TTC549 (cell line): ENCODE results near the gene TMEM250.

ENCODE experiments used
- FAIRE-seq: peaks from 2 replicates; lab custom pipeline; 2012; peaks lifted over from hg19 to GRCh38; lab: Jason Lieb, UNC

The TMEM250 gene

GRCh38 chr9:136082496-136083361, 35.9 kb downstream of the TMEM250 start:
- FAIRE-seq: no peak

DNA sequence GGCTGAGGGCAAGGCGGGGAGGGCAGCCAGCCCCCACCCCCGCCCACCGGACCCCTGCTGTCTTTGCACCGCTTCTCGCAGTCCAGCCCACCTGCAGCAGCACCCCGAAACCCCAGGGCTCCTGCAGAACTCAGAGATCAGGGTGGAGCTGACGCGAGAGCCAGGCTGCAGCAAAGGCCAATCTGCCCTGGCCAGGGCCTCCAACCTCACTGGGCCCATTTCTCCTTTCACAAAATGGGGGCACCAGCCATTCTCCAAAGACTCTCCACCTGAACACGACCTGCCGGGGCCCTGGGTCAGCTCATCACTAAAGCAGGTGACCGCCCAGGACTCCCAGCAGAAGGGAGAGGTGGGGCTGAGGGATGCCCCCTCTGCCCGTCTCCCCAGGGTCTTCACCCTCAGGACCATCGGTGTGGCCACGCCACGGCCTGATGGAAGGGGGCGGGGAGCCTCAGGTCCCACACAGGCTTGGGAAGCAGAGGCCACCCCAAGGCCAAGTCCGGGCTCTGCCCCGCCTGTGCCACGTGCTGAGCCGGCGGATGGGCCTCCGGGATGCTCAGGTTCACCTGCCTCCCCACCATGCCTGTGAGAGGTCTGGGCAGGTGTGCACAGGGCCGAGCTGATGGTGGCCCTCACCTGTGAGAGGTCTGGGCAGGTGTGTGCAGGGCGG, 36.7 kb downstream of the TMEM250 start:
- FAIRE-seq: no peak

DNA sequence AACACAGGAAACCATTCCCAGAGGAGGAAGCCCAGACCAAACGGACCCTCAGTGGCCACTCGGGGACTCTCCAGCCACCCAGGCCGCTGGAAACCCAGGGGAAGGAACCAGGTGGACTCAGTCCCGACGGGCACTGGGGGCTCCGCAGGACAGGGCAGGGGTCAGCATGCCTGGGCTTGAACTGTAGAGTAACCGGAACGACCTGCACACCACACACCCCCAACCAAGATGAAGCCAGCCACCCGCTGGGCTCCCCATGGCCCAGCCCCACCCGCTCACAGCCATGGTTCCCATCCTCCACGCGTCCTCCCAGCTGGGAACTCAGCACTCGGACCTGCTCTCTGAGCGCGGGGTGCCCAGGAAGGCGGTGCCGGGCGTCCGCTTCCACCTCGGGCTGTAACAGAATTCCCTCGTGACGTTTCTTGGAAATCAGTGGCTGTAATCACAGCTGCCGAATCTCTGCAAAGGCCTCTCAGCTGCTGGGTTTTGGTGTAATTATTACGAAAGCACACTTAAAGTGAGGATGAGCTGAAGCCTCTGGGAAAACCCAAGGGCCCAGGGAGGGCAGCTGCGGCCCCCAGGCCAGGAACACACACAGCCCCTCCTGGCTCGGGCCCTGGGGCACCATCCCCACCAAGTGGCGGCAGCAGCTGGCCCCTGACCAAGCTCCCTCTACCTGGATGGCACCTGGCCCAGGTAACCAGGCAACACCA, 37.4 kb downstream of the TMEM250 start:
- no peak for FAIRE-seq

DNA sequence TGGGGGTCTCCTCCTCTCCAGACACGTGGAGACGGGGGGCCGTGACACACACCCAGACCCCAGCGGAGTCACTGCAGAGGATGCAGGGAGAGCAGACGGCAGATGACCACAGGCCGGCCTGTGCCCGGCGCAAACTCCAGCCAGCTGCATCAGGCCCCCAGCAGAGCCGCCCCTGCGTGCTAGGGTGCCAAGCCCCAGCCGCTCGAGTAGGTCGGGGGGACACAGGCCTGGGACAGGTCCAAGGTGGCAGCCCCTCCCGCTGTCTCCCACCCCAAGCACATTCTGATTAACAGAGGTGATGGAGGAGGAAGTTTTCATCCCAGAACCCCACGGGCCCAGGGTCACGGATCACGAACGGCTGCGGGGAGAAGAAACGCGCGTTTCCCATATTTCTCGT, 38.0 kb downstream of the TMEM250 start:
- FAIRE-seq: no peak

- no peak for FAIRE-seq
These were observed 38.8 kb downstream of the TMEM250 start for GRCh38 chr9:136079916-136080246.

- FAIRE-seq: no peak
These were observed 39.3 kb downstream of the TMEM250 start for GRCh38 chr9:136079211-136079915.

DNA sequence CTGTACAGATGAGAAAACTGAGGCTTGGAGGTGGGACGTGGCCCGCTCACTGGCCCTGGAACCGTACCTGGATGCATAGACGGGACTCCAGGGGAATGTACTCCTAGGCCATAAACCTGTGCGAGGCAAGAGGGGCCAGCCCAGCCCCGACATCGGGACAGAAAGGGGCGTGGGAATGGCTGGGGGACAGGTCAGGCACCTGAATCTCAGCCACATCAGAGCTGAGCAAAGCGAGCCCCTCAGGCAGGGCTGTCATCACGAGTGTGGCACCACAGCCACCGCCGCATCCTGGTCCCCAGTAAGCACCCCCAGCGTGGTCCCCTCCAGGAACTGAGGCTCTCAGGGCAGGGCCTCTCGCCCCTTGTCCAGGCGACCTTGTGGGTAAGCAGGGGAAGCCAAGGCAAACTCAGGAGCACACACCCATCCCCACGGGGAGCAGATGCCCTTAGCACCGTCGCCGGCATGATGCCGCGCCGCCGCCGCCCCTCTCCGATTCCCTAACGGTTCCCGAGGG, 40.1 kb downstream of the TMEM250 start:
- FAIRE-seq: no peak

GRCh38 chr9:136078024-136078423, 40.7 kb downstream of the TMEM250 start:
- FAIRE-seq: no peak

- no peak for FAIRE-seq
These were observed 41.2 kb downstream of the TMEM250 start for GRCh38 chr9:136077491-136077890.

DNA sequence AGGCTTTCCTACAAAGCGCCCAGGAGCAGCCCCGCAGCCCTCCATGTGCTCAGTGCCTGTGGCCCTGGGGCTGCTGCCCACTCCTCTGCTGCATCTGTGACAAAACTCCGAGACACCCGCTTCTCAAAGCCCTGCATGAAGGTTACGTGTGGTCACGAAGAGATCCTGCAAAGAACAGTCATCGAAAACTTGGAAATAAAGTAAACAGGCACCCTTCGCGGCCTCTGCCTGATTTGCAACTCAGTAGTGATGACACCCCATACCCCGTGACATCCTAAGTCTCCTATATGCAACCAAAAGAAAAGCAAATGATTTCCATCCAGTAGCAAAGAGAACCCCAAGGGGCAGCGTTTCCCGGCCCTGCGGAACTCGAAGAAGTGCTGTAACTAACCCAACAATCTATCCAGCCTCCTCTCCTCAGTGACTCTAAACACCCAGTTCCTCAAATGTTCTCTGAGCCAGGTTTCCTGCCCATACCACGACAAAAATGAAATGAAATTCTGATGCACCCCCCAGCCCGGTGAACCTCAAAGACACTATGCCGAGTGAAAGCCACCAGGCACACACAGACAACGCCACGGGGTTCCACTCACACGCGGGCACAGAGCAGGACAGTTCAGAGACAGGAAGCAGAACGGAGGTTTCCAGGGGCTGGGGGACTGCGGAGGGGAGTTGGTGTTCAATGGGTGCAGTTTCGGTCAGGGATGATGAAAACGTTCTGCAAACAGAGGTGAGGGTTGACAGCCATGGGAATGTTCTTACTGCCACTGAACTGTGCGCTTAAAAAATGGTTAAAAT, 42.6 kb downstream of the TMEM250 start:
- no peak for FAIRE-seq

GRCh38 chr9:136075134-136075841, 43.4 kb downstream of the TMEM250 start:
- FAIRE-seq: no peak

GRCh38 chr9:136074706-136075105, 44.0 kb downstream of the TMEM250 start:
- no peak for FAIRE-seq
